HG02970 (cell line): ENCODE data around the gene PDE7B.
"Not testable (repeated sequence)": the region's sequence is repeated elsewhere in the genome, so short reads cannot be mapped to it uniquely, and the experiment has no call there.

ENCODE experiments used
- ATAC-seq: cut with Tn5 transposase; IDR thresholded peaks from one replicate; pipeline ENCODE4 v1.9.1; 2021; ENCODE audit warnings: mild to moderate bottlenecking, moderate library complexity, moderate number of reproducible peaks; ENCODE audit not compliant: unreplicated experiment, low FRiP score

PDE7B gene

GRCh38 chr6:136090929-136091328, 239.4 kb downstream of the PDE7B start:
- ATAC-seq = no peak

DNA sequence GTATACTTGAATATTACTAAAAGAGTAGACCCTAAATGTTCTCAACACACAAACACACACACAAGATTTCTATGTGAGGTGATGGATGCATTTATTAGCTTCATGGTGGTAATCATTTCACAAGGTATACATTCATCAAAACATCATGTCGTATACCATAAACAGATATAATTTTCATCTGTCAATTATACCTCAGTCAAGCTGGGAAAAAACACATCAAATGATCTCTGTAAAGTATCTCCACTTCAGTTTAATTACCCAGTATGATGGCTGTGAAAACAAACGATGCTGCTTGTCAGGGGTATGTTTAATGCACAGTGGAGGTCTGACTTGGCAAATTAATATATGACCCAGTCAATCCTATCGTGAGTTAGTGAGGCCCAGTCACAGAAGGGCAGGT, 241.4 kb downstream of the PDE7B start:
- no peak for ATAC-seq

GRCh38 chr6:136093835-136094234, 242.3 kb downstream of the PDE7B start:
- no peak for ATAC-seq

- ATAC-seq = no peak
These were observed 243.3 kb downstream of the PDE7B start for GRCh38 chr6:136094812-136095211.

GRCh38 chr6:136095986-136096385, 244.5 kb downstream of the PDE7B start:
- no peak for ATAC-seq

DNA sequence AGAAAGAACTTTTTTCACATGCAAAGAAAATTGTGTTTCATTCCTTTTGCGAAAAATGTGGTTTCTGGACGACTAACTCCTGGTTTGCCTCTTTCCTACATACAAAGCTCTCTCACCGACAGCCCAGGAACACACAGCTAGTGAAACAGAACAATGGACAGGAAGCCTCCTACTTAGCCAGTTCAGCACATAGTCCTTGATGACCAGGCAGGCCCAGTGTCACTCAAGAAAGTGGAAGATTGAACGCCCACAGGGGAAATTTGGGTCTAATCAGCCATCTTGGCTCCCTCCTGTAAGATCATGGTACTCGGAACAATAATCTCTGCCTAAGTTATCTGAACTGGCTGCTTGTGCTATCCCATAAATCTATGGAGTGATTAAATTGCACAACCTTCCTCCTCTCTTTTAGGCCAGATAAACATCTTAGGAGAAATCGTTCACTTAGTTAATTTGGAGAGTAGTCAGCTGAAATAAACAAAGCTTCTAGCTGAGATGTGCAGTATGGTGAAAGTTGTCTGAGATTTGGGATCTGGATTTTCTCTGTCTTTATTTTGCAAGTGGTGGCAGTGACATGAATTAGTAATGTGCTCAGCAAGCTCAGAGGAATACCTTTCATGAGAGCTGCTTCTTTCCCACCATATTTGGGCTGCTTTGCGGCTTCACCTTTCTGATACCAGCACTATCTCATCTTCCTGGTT, 251.6 kb downstream of the PDE7B start:
- ATAC-seq = no peak

- no peak for ATAC-seq
These were observed 252.3 kb downstream of the PDE7B start for GRCh38 chr6:136103763-136104311.

- no peak for ATAC-seq
These were observed 253.1 kb downstream of the PDE7B start for GRCh38 chr6:136104556-136104955.

- not testable (repeated sequence) for ATAC-seq
These were observed 254.3 kb downstream of the PDE7B start for GRCh38 chr6:136105797-136106196.

- ATAC-seq = no peak
These were observed 257.0 kb downstream of the PDE7B start for GRCh38 chr6:136108361-136108945.

GRCh38 chr6:136111831-136112230, 260.3 kb downstream of the PDE7B start:
- ATAC-seq = no peak

DNA sequence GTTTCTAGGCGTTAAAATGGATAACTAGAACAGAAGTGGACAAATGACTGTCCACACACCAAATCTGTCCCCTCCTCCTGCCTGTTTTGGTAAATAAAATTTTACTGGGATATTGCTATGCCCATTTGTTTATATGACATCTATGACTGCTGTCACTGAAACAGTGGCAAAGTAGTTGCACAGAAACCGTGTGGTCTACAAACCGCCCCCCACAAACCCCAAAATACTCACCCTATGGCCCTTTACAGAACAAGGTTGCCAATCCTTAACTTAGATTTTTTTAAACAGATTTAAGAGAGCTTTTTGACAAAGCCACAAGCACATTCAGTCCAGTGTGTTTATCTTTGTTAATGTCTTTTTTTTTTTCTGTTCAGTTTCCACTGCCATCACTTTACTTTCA, 260.8 kb downstream of the PDE7B start:
- no peak for ATAC-seq

GRCh38 chr6:136113736-136114173, 262.3 kb downstream of the PDE7B start:
- ATAC-seq = no peak

GRCh38 chr6:136114661-136115060, 263.2 kb downstream of the PDE7B start:
- no peak for ATAC-seq

- no peak for ATAC-seq
These were observed 264.4 kb downstream of the PDE7B start for GRCh38 chr6:136115941-136116340.

DNA sequence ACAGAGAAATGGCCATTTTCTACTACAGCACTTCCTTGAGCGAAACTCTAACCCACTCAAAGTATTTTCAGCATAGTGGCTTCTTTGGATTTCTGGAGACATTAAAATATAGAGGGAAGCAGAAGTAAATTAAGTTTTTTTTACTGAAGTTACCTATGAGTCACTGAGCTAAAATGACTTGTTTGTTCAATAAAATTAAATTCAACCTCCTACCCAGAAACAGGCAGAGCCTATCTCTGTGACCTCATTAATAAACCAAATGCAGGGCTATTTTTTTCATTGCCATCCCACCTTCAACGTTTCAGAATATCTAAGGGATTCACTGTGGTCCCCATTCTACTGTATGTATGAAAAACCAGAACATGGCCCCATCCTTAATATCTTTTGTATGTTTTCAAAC, 265.6 kb downstream of the PDE7B start:
- no peak for ATAC-seq

- no peak for ATAC-seq
These were observed 267.3 kb downstream of the PDE7B start for GRCh38 chr6:136118787-136119186.

DNA sequence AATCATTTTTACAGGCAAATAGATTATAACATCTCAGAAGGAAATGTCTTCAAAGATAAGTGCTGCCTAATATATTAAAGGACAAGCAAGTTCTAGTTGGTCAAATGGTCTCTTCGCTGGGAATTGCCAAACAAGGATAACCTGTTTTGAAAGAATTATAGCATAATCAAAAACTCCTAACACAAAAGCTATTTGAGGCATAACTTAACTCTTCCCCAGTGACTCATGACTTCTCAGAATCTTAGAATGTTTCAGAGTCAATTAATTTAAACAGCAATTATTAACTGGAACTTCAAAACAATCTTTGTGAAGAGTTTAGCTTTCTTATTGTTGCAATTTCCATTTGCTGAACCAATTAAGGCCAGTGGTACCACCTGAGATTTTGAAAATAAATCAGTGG, 272.0 kb downstream of the PDE7B start:
- ATAC-seq = no peak

DNA sequence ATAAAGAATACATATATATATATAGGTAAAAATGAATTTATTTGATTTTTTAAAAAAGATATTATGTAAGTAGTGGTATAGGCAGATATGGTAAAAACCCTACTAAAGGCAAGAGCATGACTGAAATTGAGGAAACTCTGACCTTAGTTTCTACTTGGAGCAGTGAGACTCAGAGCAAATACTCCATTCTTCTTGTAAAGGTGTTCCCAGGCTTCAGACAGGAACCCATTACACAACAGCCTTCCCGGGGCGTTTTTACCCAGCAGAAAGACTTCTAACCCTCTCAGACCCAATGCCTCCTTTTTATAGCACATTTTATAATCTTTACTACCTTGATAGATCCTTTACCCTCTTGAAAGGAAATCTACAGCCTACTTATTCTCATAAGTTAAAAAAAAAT, 274.1 kb downstream of the PDE7B start:
- ATAC-seq = no peak

DNA sequence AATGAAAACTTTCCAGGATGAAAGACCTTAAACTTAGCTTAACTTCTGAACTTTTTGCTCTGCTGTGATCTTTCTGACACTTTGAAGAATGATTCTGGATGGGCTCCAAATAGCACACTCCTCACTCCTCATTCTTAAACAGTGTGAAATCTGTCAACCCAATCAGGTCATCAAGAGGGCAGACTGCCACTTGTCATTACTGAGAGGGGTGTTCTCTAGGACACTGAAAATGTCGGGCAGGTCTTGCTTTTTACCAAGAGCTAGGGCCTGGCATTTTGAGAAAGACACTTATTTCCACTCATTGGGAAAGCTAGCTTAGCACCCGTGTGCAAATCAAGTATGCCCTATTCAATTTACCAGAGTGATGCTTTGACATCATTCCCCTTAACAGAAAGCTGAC, 276.4 kb downstream of the PDE7B start:
- no peak for ATAC-seq

GRCh38 chr6:136129365-136129764, 277.9 kb downstream of the PDE7B start:
- ATAC-seq = no peak

GRCh38 chr6:136134268-136134667, 282.8 kb downstream of the PDE7B start:
- ATAC-seq = no peak
